ENCODE results near the gene DDX3Y.

DNA sequence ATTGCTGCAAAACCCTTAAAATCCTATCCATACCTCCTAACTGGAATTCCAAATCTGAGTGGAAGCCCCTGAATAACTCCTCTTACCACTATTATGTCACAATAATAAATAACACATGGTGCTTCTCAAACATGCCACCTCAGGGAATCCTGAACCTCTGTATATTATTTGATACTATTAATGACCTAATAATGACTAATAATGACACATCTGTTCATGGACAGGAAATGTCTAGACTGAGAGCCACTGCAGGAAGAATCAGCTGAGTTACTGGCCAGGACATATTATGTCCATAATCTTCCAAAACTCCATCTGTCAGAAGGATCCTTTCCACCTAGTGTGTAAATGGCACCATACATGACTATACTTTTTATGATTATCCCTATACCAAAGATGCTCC, 7.7 kb upstream of the DDX3Y start:
- TF ChIP-seq, protein P1, sequence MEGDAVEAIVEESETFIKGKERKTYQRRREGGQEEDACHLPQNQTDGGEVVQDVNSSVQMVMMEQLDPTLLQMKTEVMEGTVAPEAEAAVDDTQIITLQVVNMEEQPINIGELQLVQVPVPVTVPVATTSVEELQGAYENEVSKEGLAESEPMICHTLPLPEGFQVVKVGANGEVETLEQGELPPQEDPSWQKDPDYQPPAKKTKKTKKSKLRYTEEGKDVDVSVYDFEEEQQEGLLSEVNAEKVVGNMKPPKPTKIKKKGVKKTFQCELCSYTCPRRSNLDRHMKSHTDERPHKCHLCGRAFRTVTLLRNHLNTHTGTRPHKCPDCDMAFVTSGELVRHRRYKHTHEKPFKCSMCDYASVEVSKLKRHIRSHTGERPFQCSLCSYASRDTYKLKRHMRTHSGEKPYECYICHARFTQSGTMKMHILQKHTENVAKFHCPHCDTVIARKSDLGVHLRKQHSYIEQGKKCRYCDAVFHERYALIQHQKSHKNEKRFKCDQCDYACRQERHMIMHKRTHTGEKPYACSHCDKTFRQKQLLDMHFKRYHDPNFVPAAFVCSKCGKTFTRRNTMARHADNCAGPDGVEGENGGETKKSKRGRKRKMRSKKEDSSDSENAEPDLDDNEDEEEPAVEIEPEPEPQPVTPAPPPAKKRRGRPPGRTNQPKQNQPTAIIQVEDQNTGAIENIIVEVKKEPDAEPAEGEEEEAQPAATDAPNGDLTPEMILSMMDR (IDR thresholded peaks at IDR 0.05; ENCODE audit: low read depth, low read length), result no peak
- TF ChIP-seq EZH2phosphoT487 (IDR thresholded peaks at IDR 0.05; ENCODE audit: low read depth), result no peak
